GM21619 (cell line): ENCODE measurements around the gene IGSF21.
"Not testable (repeated sequence)": the region's sequence is repeated elsewhere in the genome, so short reads cannot be mapped to it uniquely, and the experiment has no call there.

ENCODE experiments used
- ATAC-seq: cut with Tn5 transposase; IDR thresholded peaks from one replicate; pipeline ENCODE4 v1.9.1; 2021; ENCODE audit not compliant: unreplicated experiment

The IGSF21 gene

DNA sequence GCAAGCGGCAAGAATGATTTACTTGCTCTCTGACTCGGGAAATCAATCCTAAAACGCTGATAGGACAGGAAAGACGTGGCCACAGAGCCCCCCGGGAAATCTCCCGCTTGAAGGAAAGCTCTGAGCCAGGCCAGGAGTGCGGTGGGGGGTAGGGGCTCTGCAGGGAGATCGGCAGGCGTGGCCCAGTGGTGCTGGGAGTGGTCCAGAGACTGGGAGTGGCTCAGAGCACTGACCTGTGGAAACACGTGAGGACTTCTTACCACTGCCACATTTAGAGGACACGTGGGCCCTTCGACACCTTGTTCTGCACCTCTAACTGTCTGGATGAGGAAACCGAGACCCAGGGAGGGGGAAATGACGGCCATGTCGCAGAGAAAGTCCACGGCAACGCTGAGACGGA, 243.1 kb downstream of the IGSF21 start:
- ATAC-seq, result no peak

DNA sequence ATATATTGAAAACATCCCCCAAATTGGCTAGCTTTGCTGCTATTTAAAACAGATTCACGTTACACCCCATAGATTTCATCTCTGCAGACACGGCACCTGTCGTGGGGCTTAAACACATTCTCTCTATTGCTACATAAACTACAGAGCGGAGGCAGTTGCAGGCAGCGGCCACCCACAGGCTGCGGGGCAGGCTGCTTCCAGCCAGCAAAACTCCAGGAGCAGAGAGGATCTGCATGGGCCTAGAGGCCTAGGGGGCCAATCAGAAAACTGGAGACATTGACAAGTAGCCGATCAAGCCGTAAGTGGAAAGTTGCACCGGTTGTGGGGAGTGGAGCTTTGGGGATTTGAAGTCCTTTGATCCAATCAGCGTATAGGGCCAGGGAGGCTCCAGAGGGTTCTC, 244.1 kb downstream of the IGSF21 start:
- ATAC-seq, result no peak

GRCh38 chr1:18352636-18353265, 245.2 kb downstream of the IGSF21 start:
- ATAC-seq, result no peak

- ATAC-seq, result no peak
These were observed 245.9 kb downstream of the IGSF21 start for GRCh38 chr1:18353528-18353927.

GRCh38 chr1:18353992-18354391, 246.4 kb downstream of the IGSF21 start:
- no peak for ATAC-seq

DNA sequence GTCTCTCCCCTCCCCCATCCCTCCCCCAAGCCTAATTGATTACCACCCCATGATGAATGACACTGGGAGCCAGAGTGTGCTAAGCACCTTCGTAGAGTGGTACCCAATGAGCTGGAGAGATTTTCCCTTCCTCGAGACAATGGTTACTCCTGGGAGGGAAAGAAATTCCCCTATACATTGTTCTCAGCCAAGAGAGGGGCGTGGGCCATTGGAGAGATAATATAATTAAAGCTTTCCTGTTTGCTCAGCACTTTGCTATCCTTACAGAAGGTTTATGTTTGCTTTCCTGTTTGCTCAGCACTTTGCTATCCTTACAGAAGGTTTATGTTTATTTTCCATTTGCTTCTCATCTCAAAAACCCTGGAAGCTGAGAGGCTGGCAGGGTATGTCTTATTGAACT, 247.0 kb downstream of the IGSF21 start:
- ATAC-seq, result no peak

GRCh38 chr1:18357622-18358230, 250.1 kb downstream of the IGSF21 start:
- ATAC-seq, result no peak

DNA sequence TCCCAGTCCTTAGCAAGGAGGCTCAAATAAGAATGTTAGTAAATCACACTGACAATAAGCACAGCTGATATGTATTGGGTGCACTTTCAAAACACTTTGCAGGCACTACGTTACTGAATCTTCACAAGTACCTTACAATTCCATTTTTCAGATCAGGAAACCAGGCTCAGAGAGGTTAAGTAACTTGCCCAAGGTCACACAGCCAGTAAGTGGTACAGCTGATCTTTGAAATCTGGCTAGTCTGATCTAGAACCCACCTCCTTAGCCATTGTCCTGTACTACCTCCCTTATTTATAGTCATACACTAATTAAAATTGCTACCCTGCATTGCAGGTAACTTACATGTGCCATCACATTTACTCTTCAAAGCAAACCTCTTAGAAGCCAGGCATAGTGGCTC, 251.0 kb downstream of the IGSF21 start:
- no peak for ATAC-seq

- ATAC-seq, result no peak
These were observed 252.7 kb downstream of the IGSF21 start for GRCh38 chr1:18360251-18360650.

DNA sequence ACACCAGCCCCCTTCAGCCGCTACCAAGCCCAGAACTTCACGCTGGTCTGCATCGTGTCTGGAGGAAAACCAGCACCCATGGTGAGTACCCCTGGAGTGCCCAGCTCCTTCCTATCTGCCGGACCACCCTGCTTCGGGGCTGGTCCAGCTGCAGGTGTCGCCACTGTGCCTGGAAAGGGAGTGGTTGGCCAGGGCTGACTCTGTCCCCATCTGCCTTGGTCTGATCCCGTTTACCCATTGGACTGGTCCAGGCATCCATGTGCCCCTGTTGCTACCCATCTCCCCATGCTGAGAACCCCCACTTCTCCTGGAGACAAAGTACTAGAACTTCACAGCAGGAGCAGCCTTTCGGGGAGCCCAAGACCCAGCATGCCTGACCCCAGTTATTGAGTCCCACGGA, 254.6 kb downstream of the IGSF21 start:
- no peak for ATAC-seq

- ATAC-seq, result no peak
These were observed 255.8 kb downstream of the IGSF21 start for GRCh38 chr1:18363436-18363835.

DNA sequence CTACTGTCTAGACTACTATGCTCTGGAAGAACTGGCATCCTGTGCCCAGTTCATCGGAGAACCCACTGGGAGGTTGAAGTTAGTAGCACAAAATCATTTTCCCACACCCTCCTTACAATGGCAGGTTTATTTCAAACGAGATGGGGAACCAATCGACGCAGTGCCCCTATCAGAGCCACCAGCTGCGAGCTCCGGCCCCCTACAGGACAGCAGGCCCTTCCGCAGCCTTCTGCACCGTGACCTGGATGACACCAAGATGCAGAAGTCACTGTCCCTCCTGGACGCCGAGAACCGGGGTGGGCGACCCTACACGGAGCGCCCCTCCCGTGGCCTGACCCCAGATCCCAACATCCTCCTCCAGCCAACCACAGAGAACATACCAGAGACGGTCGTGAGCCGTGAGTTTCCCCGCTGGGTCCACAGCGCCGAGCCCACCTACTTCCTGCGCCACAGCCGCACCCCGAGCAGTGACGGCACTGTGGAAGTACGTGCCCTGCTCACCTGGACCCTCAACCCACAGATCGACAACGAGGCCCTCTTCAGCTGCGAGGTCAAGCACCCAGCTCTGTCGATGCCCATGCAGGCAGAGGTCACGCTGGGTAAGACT, 257.6 kb downstream of the IGSF21 start:
- no peak for ATAC-seq

DNA sequence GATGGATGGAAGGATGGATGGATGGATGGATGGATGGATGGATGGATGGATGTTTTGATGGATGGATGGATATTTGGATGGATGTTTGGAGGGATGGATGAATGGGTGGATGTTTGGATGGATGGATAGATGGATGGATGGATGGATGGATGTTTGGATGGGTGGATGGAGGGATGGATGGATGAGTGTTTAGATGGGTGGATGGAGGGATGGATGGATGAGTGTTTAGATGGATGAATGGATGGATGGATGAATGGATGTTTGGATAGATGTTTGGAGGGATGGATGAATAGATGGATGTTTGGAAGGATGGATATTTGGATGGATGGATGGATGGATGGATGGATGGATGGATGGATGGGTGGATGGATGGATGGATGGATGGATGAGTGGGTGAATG, 264.9 kb downstream of the IGSF21 start:
- not testable (repeated sequence) for ATAC-seq

DNA sequence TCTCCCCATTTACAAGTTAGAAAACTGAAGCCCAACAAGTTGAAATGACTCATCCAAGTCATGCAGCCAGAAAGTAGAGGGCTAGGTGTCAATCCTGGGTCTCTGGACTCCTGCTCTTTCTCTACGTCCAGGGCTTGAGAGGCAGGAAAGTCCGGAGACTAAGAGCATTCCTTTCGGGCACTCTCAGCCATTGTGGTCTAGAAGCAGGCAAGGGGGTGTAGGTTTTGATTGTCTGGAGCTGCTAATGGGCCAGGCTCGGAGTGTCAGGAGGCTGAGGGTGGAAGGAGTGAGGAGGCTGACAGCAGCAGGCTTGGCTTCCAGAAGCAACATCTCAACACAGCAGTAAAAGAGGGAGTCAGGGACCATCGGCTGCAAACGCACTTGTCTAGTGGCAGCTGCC, 265.6 kb downstream of the IGSF21 start:
- no peak for ATAC-seq

GRCh38 chr1:18373882-18374493, 266.4 kb downstream of the IGSF21 start:
- ATAC-seq, result no peak

DNA sequence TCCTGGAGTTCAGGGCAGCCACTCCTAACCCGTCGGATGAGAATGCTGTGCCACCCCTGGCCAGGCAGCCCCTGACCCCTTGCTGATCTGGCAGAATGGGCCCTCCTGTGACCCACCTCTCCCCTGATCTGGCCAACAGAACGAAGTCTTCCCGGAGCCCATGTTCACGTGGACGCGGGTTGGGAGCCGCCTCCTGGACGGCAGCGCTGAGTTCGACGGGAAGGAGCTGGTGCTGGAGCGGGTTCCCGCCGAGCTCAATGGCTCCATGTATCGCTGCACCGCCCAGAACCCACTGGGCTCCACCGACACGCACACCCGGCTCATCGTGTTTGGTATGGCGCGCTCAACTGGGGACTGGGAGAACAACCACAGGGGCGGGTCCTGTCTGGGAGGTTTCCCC, 269.1 kb downstream of the IGSF21 start:
- no peak for ATAC-seq

DNA sequence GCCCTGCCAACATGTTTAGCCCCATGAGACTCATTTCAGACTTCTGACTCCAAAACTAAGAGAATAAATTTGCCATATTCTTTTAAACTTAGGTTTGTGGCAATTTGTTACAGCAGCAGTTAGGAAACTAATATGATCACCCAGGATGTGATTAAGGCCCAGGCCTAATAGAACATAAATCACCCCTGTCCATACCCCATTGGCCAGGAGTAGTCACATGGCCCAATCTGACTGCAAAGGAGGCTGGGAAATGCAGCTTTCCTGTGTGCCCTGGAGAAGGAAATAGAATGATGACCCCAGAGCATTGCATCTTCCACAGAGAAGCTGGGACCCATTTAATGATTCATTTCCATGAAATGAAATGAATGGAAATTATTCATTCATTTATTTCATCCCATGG, 272.7 kb downstream of the IGSF21 start:
- ATAC-seq, result no peak

DNA sequence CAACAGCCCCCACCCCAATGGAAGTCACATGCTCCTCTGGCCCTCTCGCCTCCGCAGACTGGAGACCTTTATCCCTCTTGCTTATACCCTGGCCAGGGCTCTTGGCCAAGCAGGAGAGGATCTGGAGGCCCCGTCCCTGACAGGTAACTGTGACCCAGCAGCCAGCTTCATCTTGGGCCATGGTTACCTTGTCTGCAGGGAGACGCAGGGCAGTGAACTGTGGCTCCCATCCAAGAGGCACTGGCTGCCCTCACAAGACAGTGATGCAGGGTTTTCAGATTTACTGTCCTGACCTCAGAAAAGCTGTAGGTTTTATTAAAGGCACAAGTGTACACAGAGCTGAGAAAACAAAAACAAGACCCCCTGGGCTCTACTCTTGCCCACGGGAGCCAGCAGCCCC, 276.5 kb downstream of the IGSF21 start:
- ATAC-seq, result no peak

DNA sequence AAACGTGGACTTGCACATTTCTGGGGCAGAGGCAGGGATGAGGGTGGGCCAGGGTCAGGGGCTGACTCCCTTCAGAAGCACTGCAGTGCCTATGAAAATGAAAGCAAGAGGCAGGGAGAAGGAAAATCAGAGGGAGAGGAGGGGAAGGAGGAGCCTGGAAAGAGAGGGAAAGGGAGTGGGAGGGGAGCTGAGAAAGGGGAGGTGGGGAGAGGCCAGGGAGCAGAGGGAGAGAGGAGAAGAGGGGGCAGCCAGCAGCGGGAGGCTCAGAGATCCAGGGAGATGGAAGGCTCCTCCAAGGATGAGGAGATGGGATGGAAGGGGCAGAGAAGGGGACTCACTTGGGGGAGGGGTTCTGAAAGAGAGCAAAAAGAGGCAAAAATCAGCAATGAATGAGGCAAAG, 276.9 kb downstream of the IGSF21 start:
- no peak for ATAC-seq

DNA sequence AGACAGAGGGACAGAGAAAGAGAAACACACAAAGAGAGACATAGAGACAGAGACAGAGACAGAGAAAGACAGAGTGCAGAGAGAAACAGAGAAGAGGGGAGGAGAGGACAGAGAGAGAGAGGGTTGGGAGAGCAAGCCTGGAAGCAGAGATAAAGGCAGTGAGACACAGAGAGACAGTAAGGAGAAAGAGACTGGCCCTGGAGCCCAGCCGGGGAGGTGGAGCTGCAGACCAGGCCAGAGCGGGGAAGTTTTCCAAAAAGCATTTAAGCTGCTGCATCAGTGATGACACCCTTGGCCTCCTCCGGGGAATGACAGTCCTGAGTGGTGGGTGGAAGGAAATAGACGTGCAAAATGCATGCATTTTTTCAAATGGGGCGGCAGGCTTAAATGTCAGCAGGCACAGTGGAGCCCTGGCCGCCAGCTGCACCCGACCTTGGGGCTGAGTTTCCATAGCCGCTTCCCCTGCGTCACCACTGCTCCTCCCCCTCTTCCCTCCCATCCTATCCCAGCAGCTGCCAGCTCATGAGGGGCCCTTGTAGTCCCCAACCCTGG, 277.7 kb downstream of the IGSF21 start:
- ATAC-seq, result no peak

DNA sequence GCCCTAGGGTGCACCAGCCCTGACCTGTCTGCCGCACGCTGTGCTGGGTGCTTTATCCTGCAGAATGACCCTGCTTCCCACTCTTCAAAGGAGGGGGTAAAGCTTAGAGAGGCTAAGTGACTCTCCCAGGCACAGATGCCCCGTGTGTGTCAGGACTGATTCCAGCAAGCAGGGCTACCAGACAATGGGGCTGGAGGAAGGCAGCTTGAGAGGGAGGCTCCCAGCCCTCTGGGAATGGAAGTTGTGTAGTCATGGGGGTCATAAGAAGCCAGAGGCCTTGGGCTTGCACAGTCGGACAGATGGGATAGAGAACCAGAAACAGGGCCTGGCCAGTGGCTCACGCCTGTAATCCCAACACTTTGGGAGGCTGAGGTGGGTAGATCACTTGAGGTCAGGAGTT, 279.0 kb downstream of the IGSF21 start:
- no peak for ATAC-seq

DNA sequence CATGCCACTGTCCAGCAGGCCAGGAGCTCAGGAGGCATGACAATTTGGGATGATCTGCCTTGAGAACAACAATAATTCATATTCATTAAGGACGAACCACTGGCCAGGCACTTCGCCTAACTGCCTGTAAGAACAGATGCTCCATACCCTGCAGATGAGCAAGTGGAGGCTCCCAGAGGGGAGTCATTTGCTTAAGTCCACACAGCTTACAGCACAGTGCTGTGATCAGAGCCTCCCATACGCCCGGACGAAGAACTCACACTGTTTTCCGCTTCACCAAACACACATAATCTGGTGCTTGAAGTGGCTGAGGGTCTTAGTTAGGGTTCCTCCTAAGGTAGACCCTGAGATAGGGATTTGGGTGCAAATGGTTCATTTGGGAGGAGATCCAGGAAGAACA, 279.7 kb downstream of the IGSF21 start:
- no peak for ATAC-seq
